ENCODE measurements around the gene PIK3AP1. TPM values are rescaled to one million over a fixed set of nuclear protein-coding genes. Genes with fewer than 3 reads are reported as not detected.

PIK3AP1 gene
- total and polyA plus RNA-seq, 2 of the 4 experiments (the other 2 are of a cell fraction) = under 0.01 to 0.14 TPM

DNA sequence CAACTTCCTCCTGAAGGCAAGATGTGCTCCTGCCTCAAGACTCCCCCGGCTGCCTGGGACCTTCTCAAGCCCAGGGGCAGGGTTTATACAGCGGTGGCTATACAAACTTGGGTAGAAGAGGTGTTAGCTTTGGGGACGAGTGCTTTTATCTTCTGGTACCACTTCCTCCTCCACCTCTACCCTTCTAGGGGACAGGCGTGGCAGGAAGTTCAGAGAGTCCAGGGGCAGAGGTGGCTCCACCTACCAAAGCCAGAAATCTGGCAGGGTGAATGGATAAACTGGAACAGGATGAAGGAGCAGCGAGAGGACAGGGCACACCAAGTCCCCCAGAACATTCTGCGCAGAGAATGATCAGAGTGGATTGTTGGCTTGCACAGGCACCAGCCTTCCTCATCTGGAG is 109.5 kb downstream of the PIK3AP1 start:
- no peak overlapping the region for H4K5ac ChIP-seq (ENCODE audit: low read depth, low read length)
- no peak overlapping the region for H3K4me3 ChIP-seq (ENCODE audit: insufficient read depth, low read depth, low read length)
- no peak overlapping the region for H4K8ac ChIP-seq (ENCODE audit: low read depth in 2 of 2, low read length in 2 of 2)
- POLR2A ChIA-PET (ENCODE audit: unreplicated experiment) = no interaction called here
- no peak overlapping the region for H3K23ac ChIP-seq (ENCODE audit: low read depth, low read length)
- H2AFZ ChIP-seq (replicated peaks; ENCODE audit: low read length, poor library complexity) = no peak overlapping the region
- peaks cover 19% of the 10 kb centered on the region for H3K27me3 ChIP-seq (ENCODE audit: control insufficient read depth, insufficient read depth, low read length)
- TF ChIP-seq RAD21 (IDR thresholded peaks at IDR 0.05; ENCODE audit: low read length) = no peak
- TF ChIP-seq RCOR1 (IDR thresholded peaks at IDR 0.05; ENCODE audit: insufficient replicate concordance, low read length) = no peak
- no peak for TF ChIP-seq CEBPB (IDR thresholded peaks at IDR 0.05; ENCODE audit: low read depth, low read length)
- TF ChIP-seq SMC3 (IDR thresholded peaks at IDR 0.05; ENCODE audit: low read depth, low read length) = no peak
- intact Hi-C loops (cut with micrococcal nuclease) (no loop called here), dilution Hi-C loops (cut with HindIII; ENCODE audit: low sequenced_read_pairs, unreplicated experiment) (no loop called here), in situ Hi-C loops (cut with MboI; ENCODE audit: low sequenced_read_pairs) (no loop called here)
- CTCF ChIA-PET = no interaction called here
- H3K9me1 ChIP-seq (ENCODE audit: insufficient read depth, low read length) = peaks cover 3% of the 10 kb centered on the region; the same call in 1 of the 2 replicates
- H3K56ac ChIP-seq (ENCODE audit: extremely low read depth, insufficient read depth, low read length) = no peak overlapping the region
- BruUV-seq (replicated peaks) = no TSS peak
- H3K18ac ChIP-seq (ENCODE audit: low read depth, low read length) = no peak overlapping the region
- no peaks in the 10 kb centered on the region for H3K4me1 ChIP-seq (ENCODE audit: control insufficient read depth, insufficient read depth, low read length)
- DNase-seq (no peak), ATAC-seq (ENCODE audit: low read depth) (no peak)
- no peak overlapping the region for H4K91ac ChIP-seq (ENCODE audit: insufficient read depth, low read depth, low read length)
- H3K9ac ChIP-seq (ENCODE audit: low read depth, low read length) = no peak overlapping the region
- H3K4me2 ChIP-seq (ENCODE audit: low read depth, low read length) = no peak overlapping the region
- H3K79me1 ChIP-seq (ENCODE audit: low read depth in 1 of 2, low read length in 2 of 2) = no peaks in the 10 kb centered on the region
- H3K14ac ChIP-seq (replicated peaks; ENCODE audit: low read depth, low read length) = no peak overlapping the region
- H2AK9ac ChIP-seq (replicated peaks; ENCODE audit: low read depth, low read length, poor library complexity) = no peak overlapping the region
- H4K20me1 ChIP-seq (ENCODE audit: insufficient read depth, low read length) = no peaks in the 10 kb centered on the region
- H2AK5ac ChIP-seq (ENCODE audit: low read depth, low read length) = no peak overlapping the region
- no peaks in the 10 kb centered on the region for H3K36me3 ChIP-seq (ENCODE audit: control insufficient read depth, insufficient read depth, low read length)
- H3K4ac ChIP-seq (ENCODE audit: low read depth, low read length) = no peak overlapping the region
- no peak overlapping the region for H2BK120ac ChIP-seq (ENCODE audit: low read depth, low read length)
- WGBS, 2 experiments (ENCODE audit: extremely low coverage in 2 of 2, insufficient read length in 1 of 2) = no CpG with 5 or more reads among the region's 6 CpGs
- H2BK15ac ChIP-seq (ENCODE audit: low read depth, low read length) = no peak overlapping the region
- H3K27ac ChIP-seq (ENCODE audit: insufficient read depth, low read length) = no peak overlapping the region
- H3K9me3 ChIP-seq (ENCODE audit: control insufficient read depth, insufficient read depth, low read length) = no peaks in the 10 kb centered on the region
- H2BK20ac ChIP-seq (ENCODE audit: low read depth, low read length) = no peak overlapping the region
- H2BK5ac ChIP-seq (ENCODE audit: low read depth, low read length, poor library complexity, severe bottlenecking) = no peak overlapping the region
